Measurements from ENCODE around the gene FBXL14.
A peak's percentile ranks its signal among the peaks of the same experiment; 100 is the strongest.

Gene FBXL14

GRCh38 chr12:1532375-1533165, 61.8 kb downstream of the FBXL14 start:
- Histone ChIP-seq H3K23ac (ENCODE audit: low read length in 2 of 2) (no peak overlapping the region), H3K9me3 (ENCODE audit: control insufficient read depth, low read length) (no peaks in the 10 kb centered on the region), H4K91ac (ENCODE audit: low read length) (no peak overlapping the region), H3K79me1 (replicated peaks; ENCODE audit: low read length, poor library complexity, severe bottlenecking) (peaks cover 8% of the 10 kb centered on the region), H2BK120ac (ENCODE audit: low read depth, low read length) (no peak overlapping the region), H3K4me1 (ENCODE audit: control insufficient read depth, insufficient read depth, low read depth, low read length) (peaks cover 42% of the 10 kb centered on the region), H3K18ac (ENCODE audit: low read depth in 1 of 2, low read length in 2 of 2) (no peak overlapping the region), H3K14ac (ENCODE audit: low read length in 2 of 2) (no peak overlapping the region), H3K4me2 (ENCODE audit: low read length, poor library complexity, severe bottlenecking) (peak overlapping the region; percentile 5), H3K4ac (ENCODE audit: low read depth in 1 of 2, low read length in 2 of 2) (no peak overlapping the region), H2BK15ac (ENCODE audit: low read depth, poor library complexity, severe bottlenecking) (no peak overlapping the region), H4K8ac (ENCODE audit: low read length) (no peak overlapping the region), H2AFZ (ENCODE audit: low read depth, low read length) (no peak overlapping the region), H3K27me3 (ENCODE audit: control insufficient read depth in 1 of 2, insufficient read depth in 1 of 2, low read length in 2 of 2) (no peaks in the 10 kb centered on the region), H3K27ac (ENCODE audit: low read length, poor library complexity, severe bottlenecking) (no peak overlapping the region), H2BK5ac (ENCODE audit: low read depth, low read length, poor library complexity, severe bottlenecking) (no peak overlapping the region), H2AK5ac (ENCODE audit: low read length, severe bottlenecking) (no peak overlapping the region), H3K4me3 (ENCODE audit: insufficient read depth in 1 of 2, low read depth in 1 of 2, low read length in 2 of 2) (peak overlapping the region in 1 of 2 experiments; percentile 87), H3K9ac (ENCODE audit: low read length) (peak overlapping the region; percentile 83), H3K36me3 (ENCODE audit: control insufficient read depth in 1 of 2, insufficient read depth in 2 of 2, low read depth in 1 of 2, low read length in 2 of 2) (no peaks in the 10 kb centered on the region), H2BK12ac (ENCODE audit: low read length in 2 of 2) (no peak overlapping the region)
- no peak for DNase-seq
- 92% methylated on average over 10 of the region's 11 CpGs for WGBS

- 82% methylated on average over 26 of the region's 26 CpGs for WGBS
- Histone ChIP-seq H2BK5ac (ENCODE audit: low read depth, low read length, poor library complexity, severe bottlenecking) (peak overlapping the region; percentile 32), H3K4ac (ENCODE audit: low read depth in 1 of 2, low read length in 2 of 2) (peak overlapping the region in 1 of 2 experiments; percentile 42), H3K23ac (ENCODE audit: low read length in 2 of 2) (peak overlapping the region in 1 of 2 experiments; percentile 86), H3K18ac (ENCODE audit: low read depth in 1 of 2, low read length in 2 of 2) (no peak overlapping the region), H3K9me3 (ENCODE audit: control insufficient read depth, low read length) (no peaks in the 10 kb centered on the region), H3K4me1 (ENCODE audit: control insufficient read depth, insufficient read depth, low read depth, low read length) (peaks cover 46% of the 10 kb centered on the region), H3K79me1 (replicated peaks; ENCODE audit: low read length, poor library complexity, severe bottlenecking) (peaks cover 5% of the 10 kb centered on the region), H3K14ac (ENCODE audit: low read length in 2 of 2) (peak overlapping the region in 1 of 2 experiments; percentile 82), H2BK12ac (ENCODE audit: low read length in 2 of 2) (peak overlapping the region in 1 of 2 experiments; percentile 45), H3K4me3 (ENCODE audit: insufficient read depth in 1 of 2, low read depth in 1 of 2, low read length in 2 of 2) (peak overlapping the region; percentile 78 to 87), H3K27ac (ENCODE audit: low read length, poor library complexity, severe bottlenecking) (no peak overlapping the region), H3K9ac (ENCODE audit: low read length) (peak overlapping the region; percentile 83), H2BK15ac (ENCODE audit: low read depth, poor library complexity, severe bottlenecking) (peak overlapping the region; percentile 12), H2AK5ac (ENCODE audit: low read length, severe bottlenecking) (no peak overlapping the region), H2AFZ (ENCODE audit: low read depth, low read length) (no peak overlapping the region), H4K8ac (ENCODE audit: low read length) (no peak overlapping the region), H2BK120ac (ENCODE audit: low read depth, low read length) (no peak overlapping the region), H3K27me3 (ENCODE audit: control insufficient read depth in 1 of 2, insufficient read depth in 1 of 2, low read length in 2 of 2) (no peaks in the 10 kb centered on the region), H4K91ac (ENCODE audit: low read length) (peak overlapping the region; percentile 53), H3K36me3 (ENCODE audit: control insufficient read depth in 1 of 2, insufficient read depth in 2 of 2, low read depth in 1 of 2, low read length in 2 of 2) (no peaks in the 10 kb centered on the region), H3K4me2 (ENCODE audit: low read length, poor library complexity, severe bottlenecking) (peak overlapping the region; percentile 82)
- no peak for DNase-seq
These were observed 62.6 kb downstream of the FBXL14 start for GRCh38 chr12:1531654-1532374.

- H3K18ac ChIP-seq (ENCODE audit: low read depth in 1 of 2, low read length in 2 of 2) = peak overlapping the region in 1 of 2 experiments; percentile 16
- H2AK5ac ChIP-seq (ENCODE audit: low read length, severe bottlenecking) = no peak overlapping the region
- H3K9me3 ChIP-seq (ENCODE audit: control insufficient read depth, low read length) = no peaks in the 10 kb centered on the region
- no peak overlapping the region for H2AFZ ChIP-seq (ENCODE audit: low read depth, low read length)
- 5% methylated on average over 49 of the region's 56 CpGs for WGBS
- DNase-seq = peak; percentile 23
- peak overlapping the region; percentile 32 for H2BK5ac ChIP-seq (ENCODE audit: low read depth, low read length, poor library complexity, severe bottlenecking)
- H3K36me3 ChIP-seq (ENCODE audit: control insufficient read depth in 1 of 2, insufficient read depth in 2 of 2, low read depth in 1 of 2, low read length in 2 of 2) = no peaks in the 10 kb centered on the region
- no peak overlapping the region for H2BK15ac ChIP-seq (ENCODE audit: low read depth, poor library complexity, severe bottlenecking)
- H3K4me3 ChIP-seq (ENCODE audit: insufficient read depth in 1 of 2, low read depth in 1 of 2, low read length in 2 of 2) = peak overlapping the region; percentile 78 to 87
- H3K27ac ChIP-seq (ENCODE audit: low read length, poor library complexity, severe bottlenecking) = no peak overlapping the region
- H3K23ac ChIP-seq (ENCODE audit: low read length in 2 of 2) = no peak overlapping the region
- peak overlapping the region in 1 of 2 experiments; percentile 45 for H2BK12ac ChIP-seq (ENCODE audit: low read length in 2 of 2)
- H3K79me1 ChIP-seq (replicated peaks; ENCODE audit: low read length, poor library complexity, severe bottlenecking) = peaks cover 5% of the 10 kb centered on the region
- peak overlapping the region; percentile 11 for H2BK120ac ChIP-seq (ENCODE audit: low read depth, low read length)
- no peak overlapping the region for H4K8ac ChIP-seq (ENCODE audit: low read length)
- H3K4me2 ChIP-seq (ENCODE audit: low read length, poor library complexity, severe bottlenecking) = peak overlapping the region; percentile 82
- H3K14ac ChIP-seq (ENCODE audit: low read length in 2 of 2) = no peak overlapping the region
- peak overlapping the region; percentile 83 for H3K9ac ChIP-seq (ENCODE audit: low read length)
- H4K91ac ChIP-seq (ENCODE audit: low read length) = peak overlapping the region; percentile 53
- H3K4ac ChIP-seq (ENCODE audit: low read depth in 1 of 2, low read length in 2 of 2) = peak overlapping the region in 1 of 2 experiments; percentile 42
- peaks cover 46% of the 10 kb centered on the region for H3K4me1 ChIP-seq (ENCODE audit: control insufficient read depth, insufficient read depth, low read depth, low read length)
- no peaks in the 10 kb centered on the region for H3K27me3 ChIP-seq (ENCODE audit: control insufficient read depth in 1 of 2, insufficient read depth in 1 of 2, low read length in 2 of 2)
These were observed 63.2 kb downstream of the FBXL14 start for GRCh38 chr12:1531153-1531653.

Measured in mesenchymal stem cell (in vitro differentiated cells and primary cell).